KG1 (cell line): ENCODE data around the gene ADAM33.

Experiments used
- DNase-seq: peaks from one replicate; lab custom pipeline; 2025; lab: John Stamatoyannopoulos, UW

Gene ADAM33

GRCh38 chr20:3646651-3647050 is 35.2 kb downstream of the ADAM33 start:
- DNase-seq: no peak

- no peak for DNase-seq
Measured at GRCh38 chr20:3646067-3646440, 35.8 kb downstream of the ADAM33 start.

- no peak for DNase-seq
Measured at GRCh38 chr20:3645309-3646066, 36.3 kb downstream of the ADAM33 start.

GRCh38 chr20:3640259-3640658 is 41.6 kb downstream of the ADAM33 start:
- DNase-seq: no peak

GRCh38 chr20:3635346-3635745 is 46.5 kb downstream of the ADAM33 start:
- no peak for DNase-seq

GRCh38 chr20:3633913-3634478 is 47.8 kb downstream of the ADAM33 start:
- DNase-seq: no peak

- no peak for DNase-seq
Measured at GRCh38 chr20:3632311-3633004, 49.4 kb downstream of the ADAM33 start.

GRCh38 chr20:3631534-3631933 is 50.3 kb downstream of the ADAM33 start:
- no peak for DNase-seq

- DNase-seq: no peak
Measured at GRCh38 chr20:3630429-3630828, 51.4 kb downstream of the ADAM33 start.

GRCh38 chr20:3629893-3630292 is 51.9 kb downstream of the ADAM33 start:
- no peak for DNase-seq

- DNase-seq: no peak
Measured at GRCh38 chr20:3628502-3629314, 53.1 kb downstream of the ADAM33 start.

- no peak for DNase-seq
Measured at GRCh38 chr20:3627476-3627875, 54.3 kb downstream of the ADAM33 start.

GRCh38 chr20:3622406-3622805 is 59.4 kb downstream of the ADAM33 start:
- no peak for DNase-seq

GRCh38 chr20:3621111-3621510 is 60.7 kb downstream of the ADAM33 start:
- no peak for DNase-seq
